Endothelial cell of umbilical vein (primary cell): Measurements from ENCODE around the gene LGALS7. TPM values are rescaled to one million over a fixed set of nuclear protein-coding genes. Genes with fewer than 3 reads are reported as not detected.

Source experiments
- BruUV-seq: library from RNA; stranded (reverse); fragments of 400-500 nt; replicated peaks from 2 replicates; lab custom pipeline; 2021; lab: Mats Ljungman, UMichigan
- CTCF ChIA-PET: fragments of 300-600, 350-600 bp; sonication (Branson Sonifier 250); formaldehyde crosslinking; loops from one replicate; lab custom pipeline; 2021; ENCODE audit warnings: antibody characterized with exemption, inconsistent platforms; lab: Charles Lee
- POLR2A ChIA-PET: fragments of 300-600, 350-600 bp; sonication (Branson Sonifier 250); formaldehyde crosslinking; loops from one replicate; lab custom pipeline; 2021; ENCODE audit warnings: antibody characterized with exemption, inconsistent platforms; lab: Charles Lee
- DNase-seq: peaks from one replicate; pipeline ENCODE4 v3.0.0-alpha.2; 2011; ENCODE audit warnings: low read depth, low spot score
- FAIRE-seq: peaks from 2 replicates; lab custom pipeline; 2011; peaks lifted over from hg19 to GRCh38; lab: Jason Lieb, UNC
- H2AFZ ChIP-seq: 2 replicates; pipeline ENCODE4 v1.6.0; 2012; ENCODE audit warnings: low read depth, low read length, control low read depth, inconsistent platforms
- H3K27ac ChIP-seq: 2 replicates; pipeline ENCODE4 v1.5.1; 2011; ENCODE audit warnings: low read depth, mild to moderate bottlenecking, control low read depth, low read length, moderate library complexity; ENCODE audit not compliant: insufficient read depth
- H3K27me3 ChIP-seq, 2 experiments: 2 replicates each; pipeline versions ENCODE4 v1.6.0 to v1.6.1; 2011; ENCODE audit warnings: low read length in 2 of 2, mixed read lengths in 1 of 2; ENCODE audit not compliant: control insufficient read depth in 2 of 2, insufficient read depth in 2 of 2
- H3K36me3 ChIP-seq, 2 experiments: 2 replicates in 1 of 2; 3 replicates in 1 of 2; pipeline ENCODE4 v1.5.1; 2011; ENCODE audit warnings: low read length in 2 of 2, mild to moderate bottlenecking in 1 of 2, moderate library complexity in 1 of 2; ENCODE audit not compliant: control insufficient read depth in 2 of 2, insufficient read depth in 2 of 2; ENCODE audit errors: extremely low read depth in 1 of 2
- H3K4me1 ChIP-seq: 3 replicates; pipeline ENCODE4 v1.5.1; 2011; ENCODE audit warnings: mild to moderate bottlenecking, low read length; ENCODE audit not compliant: control insufficient read depth, insufficient read depth; ENCODE audit errors: extremely low read depth
- H3K4me2 ChIP-seq: 2 replicates; pipeline ENCODE4 v1.6.1; 2011; ENCODE audit warnings: low read length, control low read depth, mixed read lengths; ENCODE audit not compliant: insufficient read depth
- H3K4me3 ChIP-seq, 3 experiments: fragments of 200-600 bp in 1 of 3; sonication (generic), shearing (Covaris generic) in 1 of 3; replicated peaks in 1 of 3; 2 replicates each; pipeline ENCODE4 v1.5.1; 2011 to 2016; ENCODE audit warnings: control low read depth in 3 of 3, low read length in 3 of 3, mild to moderate bottlenecking in 2 of 3, inconsistent platforms in 1 of 3, low read depth in 1 of 3, moderate library complexity in 1 of 3; ENCODE audit not compliant: insufficient read depth in 1 of 3
- H3K79me2 ChIP-seq: 2 replicates; pipeline ENCODE4 v1.6.0; 2012; ENCODE audit warnings: low read length, inconsistent platforms; ENCODE audit not compliant: control insufficient read depth, insufficient read depth
- H3K9ac ChIP-seq: replicated peaks from 2 replicates; pipeline ENCODE3; 2011; ENCODE audit warnings: low read length, control low read depth; ENCODE audit not compliant: insufficient read depth; ENCODE audit errors: extremely low read depth
- H3K9me1 ChIP-seq: replicated peaks from 3 replicates; pipeline ENCODE4 v1.6.0; 2011; ENCODE audit warnings: mild to moderate bottlenecking, low read length; ENCODE audit not compliant: control insufficient read depth, insufficient read depth; ENCODE audit errors: extremely low read depth
- H3K9me3 ChIP-seq: replicated peaks from 2 replicates; pipeline ENCODE4 v1.5.1; 2012; ENCODE audit warnings: low read length, inconsistent platforms; ENCODE audit not compliant: control insufficient read depth, insufficient read depth
- H4K20me1 ChIP-seq: replicated peaks from 2 replicates; pipeline ENCODE3; 2011; ENCODE audit warnings: mild to moderate bottlenecking, low read length; ENCODE audit not compliant: control insufficient read depth, insufficient read depth; ENCODE audit errors: extremely low read depth
- EZH2 ChIP-seq: IDR thresholded peaks from 2 replicates; pipeline ENCODE4 v1.6.1; 2012; ENCODE audit warnings: borderline replicate concordance, low read depth, mild to moderate bottlenecking, moderate library complexity, low read length, inconsistent platforms; ENCODE audit not compliant: severe bottlenecking
- FOS ChIP-seq: IDR thresholded peaks from 2 replicates; pipeline ENCODE4 v1.6.1; 2011; ENCODE audit warnings: mild to moderate bottlenecking, low read length, moderate library complexity, borderline replicate concordance; ENCODE audit not compliant: insufficient read depth
- GATA2 ChIP-seq: IDR thresholded peaks from 2 replicates; pipeline ENCODE4 v1.7.0; 2011; ENCODE audit warnings: low read depth, mild to moderate bottlenecking, moderate library complexity, mixed read lengths, low read length; ENCODE audit not compliant: insufficient read length, insufficient read depth
- JUN ChIP-seq: IDR thresholded peaks from 2 replicates; pipeline ENCODE4 v1.6.1; 2011; ENCODE audit warnings: borderline replicate concordance, low read depth; ENCODE audit not compliant: insufficient read length, insufficient read depth
- MYC ChIP-seq: IDR thresholded peaks from one replicate; pipeline ENCODE4 v1.6.1; 2011; ENCODE audit warnings: mild to moderate bottlenecking, low read depth, low read length
- POLR2A ChIP-seq: IDR thresholded peaks from 2 replicates; pipeline ENCODE4 v1.6.1; 2012; ENCODE audit warnings: low read depth, mild to moderate bottlenecking, control low read depth, low read length
- POLR2AphosphoS5 ChIP-seq: IDR thresholded peaks from 2 replicates; pipeline ENCODE4 v1.6.1; 2012; ENCODE audit warnings: low read depth, mild to moderate bottlenecking, control low read depth, low read length, moderate library complexity; ENCODE audit not compliant: insufficient read depth
- dilution Hi-C: fragments of 300-500 bp; cut with MboI; formaldehyde crosslinking; loops from one replicate; pipeline ENCODE4 v1.15.0; 2019; ENCODE audit warnings: low sequenced_read_pairs; ENCODE audit not compliant: extremely low pct_ligation_motif_present
- intact Hi-C: fragments of 100-400 bp; cut with micrococcal nuclease; formaldehyde crosslinking; loops from one replicate; pipeline ENCODE4 v1.10.0; 2022
- polyA plus RNA-seq, 4 experiments: library from polyadenylated mRNA; depleted of rRNA in 3 of 4; stranded (reverse) in 3 of 4; unstranded in 1 of 4; fragments of >200 nt; gene quantifications; 2 replicates each; pipeline versions ENCODE4 v1.2.1 to v1.2.3, GENCODE V29; 2011 to 2012; ENCODE audit warnings: missing spikeins in 1 of 4
- total RNA-seq: library from RNA; stranded (reverse); gene quantifications from 2 replicates; pipeline ENCODE4 v1.2.3, GENCODE V29; 2021
- TF ChIP-seq, protein P1 (sequence below): IDR thresholded peaks from 2 replicates; pipeline ENCODE4 v1.6.1; 2011; ENCODE audit not compliant: insufficient read depth, insufficient read length
- TF ChIP-seq, protein P2 (sequence below), 2 donors: IDR thresholded peaks; 1 replicate in 1 of 2; 2 replicates in 1 of 2; pipeline ENCODE4 v1.5.1; 2011; ENCODE audit warnings: low read length in 2 of 2, mild to moderate bottlenecking in 2 of 2, moderate library complexity in 2 of 2, control low read depth in 1 of 2, inconsistent platforms in 1 of 2, low read depth in 1 of 2; ENCODE audit not compliant: insufficient read depth in 1 of 2; ENCODE audit errors: extremely low read depth in 1 of 2

The LGALS7 gene
- total and polyA plus RNA-seq, 2 donors (not counting 3 experiments of a cell fraction or from before 2014, with no cell fraction given), result not detected

DNA sequence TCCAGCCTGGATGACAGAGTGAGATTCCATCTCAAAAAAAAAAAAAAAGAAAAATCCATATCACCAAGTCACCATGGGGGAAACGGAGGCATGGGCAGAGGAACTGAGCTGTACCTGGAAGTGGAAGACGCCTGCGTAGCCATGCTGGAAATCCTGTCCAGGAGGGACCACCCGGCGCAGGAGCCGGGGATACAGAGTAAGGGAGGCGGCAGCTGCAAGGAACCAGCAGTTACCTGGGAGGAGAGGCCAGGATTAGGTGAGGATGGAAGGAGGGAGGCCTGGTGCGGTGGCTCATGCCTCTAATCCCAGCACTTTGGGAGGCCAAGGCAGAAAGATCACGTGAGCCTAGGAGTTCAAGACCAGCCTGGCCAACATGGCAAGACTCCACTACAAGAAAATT, 31.0 kb downstream of the LGALS7 start:
- ChIA-PET POLR2A (no interaction called here), CTCF (interaction anchor here (1.4 kb wide), 1 partner anchor 23 kb away, joined by 4 read pairs; no protein-coding TSS in a partner anchor)
- no peak overlapping the region for H3K4me2 ChIP-seq
- no peaks in the 10 kb centered on the region for H3K4me1 ChIP-seq
- dilution Hi-C loops (no loop called here), intact Hi-C loops (no loop called here)
- no peak overlapping the region for H3K4me3 ChIP-seq
- FAIRE-seq (no peak), DNase-seq (no peak)
- H3K36me3 ChIP-seq, result no peaks in the 10 kb centered on the region
- BruUV-seq, result no TSS peak
- TF ChIP-seq POLR2A, result no peak
- TF ChIP-seq, protein P1, sequence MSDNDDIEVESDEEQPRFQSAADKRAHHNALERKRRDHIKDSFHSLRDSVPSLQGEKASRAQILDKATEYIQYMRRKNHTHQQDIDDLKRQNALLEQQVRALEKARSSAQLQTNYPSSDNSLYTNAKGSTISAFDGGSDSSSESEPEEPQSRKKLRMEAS, result no peak
- no peak for TF ChIP-seq MYC
- TF ChIP-seq GATA2, result no peak
- TF ChIP-seq JUN, result no peak
- H3K9ac ChIP-seq, result no peak overlapping the region
- H2AFZ ChIP-seq, result no peak overlapping the region
- H3K9me3 ChIP-seq, result no peaks in the 10 kb centered on the region
- H3K27me3 ChIP-seq, result no peaks in the 10 kb centered on the region
- H3K27ac ChIP-seq, result no peak overlapping the region
- no peaks in the 10 kb centered on the region for H3K9me1 ChIP-seq
- no peaks in the 10 kb centered on the region for H3K79me2 ChIP-seq
- H4K20me1 ChIP-seq, result no peaks in the 10 kb centered on the region

DNA sequence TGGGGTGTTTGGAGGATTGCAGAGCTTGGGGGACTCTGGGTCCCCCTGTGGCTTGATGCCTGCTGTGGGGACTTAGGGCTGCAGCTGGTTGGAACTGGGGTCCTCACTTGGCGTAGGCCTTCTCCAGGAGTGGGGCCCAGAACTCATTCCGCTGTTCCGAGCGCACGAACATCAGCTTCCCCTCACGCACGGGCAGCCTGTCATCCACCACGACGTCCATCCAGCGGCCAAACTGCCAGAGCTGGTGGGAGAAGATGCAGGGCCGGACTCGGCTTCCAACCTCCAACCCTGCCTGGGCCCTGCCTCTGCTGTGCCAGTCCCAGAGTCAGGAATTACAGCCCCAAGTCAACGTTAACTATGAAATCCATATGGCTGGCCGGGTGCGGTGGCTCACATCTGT, 31.6 kb downstream of the LGALS7 start:
- no peak overlapping the region for H3K9ac ChIP-seq
- H3K4me1 ChIP-seq, result no peaks in the 10 kb centered on the region
- H3K9me1 ChIP-seq, result no peaks in the 10 kb centered on the region
- no peak overlapping the region for H3K4me2 ChIP-seq
- intact Hi-C loops (no loop called here), dilution Hi-C loops (no loop called here)
- H4K20me1 ChIP-seq, result no peaks in the 10 kb centered on the region
- H3K27ac ChIP-seq, result no peak overlapping the region
- CTCF ChIA-PET, result interaction anchor here (1.4 kb wide), 1 partner anchor 24 kb away, joined by 4 read pairs; no protein-coding TSS in a partner anchor
- FAIRE-seq (no peak), DNase-seq (no peak)
- TF ChIP-seq, protein P2, sequence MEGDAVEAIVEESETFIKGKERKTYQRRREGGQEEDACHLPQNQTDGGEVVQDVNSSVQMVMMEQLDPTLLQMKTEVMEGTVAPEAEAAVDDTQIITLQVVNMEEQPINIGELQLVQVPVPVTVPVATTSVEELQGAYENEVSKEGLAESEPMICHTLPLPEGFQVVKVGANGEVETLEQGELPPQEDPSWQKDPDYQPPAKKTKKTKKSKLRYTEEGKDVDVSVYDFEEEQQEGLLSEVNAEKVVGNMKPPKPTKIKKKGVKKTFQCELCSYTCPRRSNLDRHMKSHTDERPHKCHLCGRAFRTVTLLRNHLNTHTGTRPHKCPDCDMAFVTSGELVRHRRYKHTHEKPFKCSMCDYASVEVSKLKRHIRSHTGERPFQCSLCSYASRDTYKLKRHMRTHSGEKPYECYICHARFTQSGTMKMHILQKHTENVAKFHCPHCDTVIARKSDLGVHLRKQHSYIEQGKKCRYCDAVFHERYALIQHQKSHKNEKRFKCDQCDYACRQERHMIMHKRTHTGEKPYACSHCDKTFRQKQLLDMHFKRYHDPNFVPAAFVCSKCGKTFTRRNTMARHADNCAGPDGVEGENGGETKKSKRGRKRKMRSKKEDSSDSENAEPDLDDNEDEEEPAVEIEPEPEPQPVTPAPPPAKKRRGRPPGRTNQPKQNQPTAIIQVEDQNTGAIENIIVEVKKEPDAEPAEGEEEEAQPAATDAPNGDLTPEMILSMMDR (IDR thresholded peaks at IDR 0.05; ENCODE audit: extremely low read depth in 1 of 2, insufficient read depth in 1 of 2, low read depth in 1 of 2, low read length in 2 of 2), result no peak
- no peak for TF ChIP-seq POLR2A
- TF ChIP-seq JUN, result no peak
- TF ChIP-seq MYC, result no peak
- TF ChIP-seq POLR2AphosphoS5, result no peak
- TF ChIP-seq, protein P1, result no peak
- no peak for TF ChIP-seq EZH2
- TF ChIP-seq GATA2, result no peak
- no peak for TF ChIP-seq FOS
- no peaks in the 10 kb centered on the region for H3K9me3 ChIP-seq
- no peaks in the 10 kb centered on the region for H3K79me2 ChIP-seq
- no peaks in the 10 kb centered on the region for H3K27me3 ChIP-seq
- POLR2A ChIA-PET, result no interaction called here
- no peak overlapping the region for H2AFZ ChIP-seq
- no TSS peak for BruUV-seq
- H3K4me3 ChIP-seq, result no peak overlapping the region
- no peaks in the 10 kb centered on the region for H3K36me3 ChIP-seq
